Measurements from ENCODE around the gene APLN. TPM values are rescaled to one million over a fixed set of nuclear protein-coding genes. Genes with fewer than 3 reads are reported as not detected.

Gene APLN
- total RNA-seq, 4 donors from 2014 or later = 0.32 to 3.1 (median 0.76) TPM

DNA sequence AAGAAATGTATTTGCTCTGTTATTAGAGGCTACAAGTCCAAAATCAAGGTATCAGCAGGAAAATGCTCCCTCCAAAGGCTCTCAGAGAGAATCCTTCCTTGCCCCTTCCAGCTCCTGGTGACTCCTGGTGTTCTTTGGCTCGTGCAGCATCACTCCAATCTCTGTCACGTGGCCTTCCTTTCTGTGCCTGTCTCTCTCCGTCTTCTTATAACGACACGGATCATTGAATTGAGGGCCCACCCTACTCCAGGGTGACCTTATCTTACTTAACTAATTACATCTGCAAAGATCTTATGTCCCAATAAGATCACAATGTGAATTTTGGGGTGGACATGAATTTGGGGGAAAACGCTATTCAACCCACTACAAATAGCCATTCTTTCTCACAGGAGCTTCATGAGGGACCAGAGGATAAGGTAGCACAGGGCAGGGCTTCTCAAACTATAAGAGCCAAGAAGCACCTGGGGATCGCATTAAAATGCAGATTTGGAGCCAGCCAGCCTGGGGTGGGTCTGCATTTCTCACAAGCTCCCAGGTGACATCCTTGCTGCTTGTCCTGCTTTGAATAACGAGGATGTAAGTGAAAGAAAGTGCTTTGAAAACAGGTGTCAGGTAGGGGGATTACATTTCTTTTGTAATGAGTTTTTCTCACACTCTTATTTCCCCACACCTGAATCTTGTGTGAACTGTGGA, 41.9 kb upstream of the APLN start:
- ATAC-seq (ENCODE audit: low FRiP score) = no peak
- TF ChIP-seq, protein P1, sequence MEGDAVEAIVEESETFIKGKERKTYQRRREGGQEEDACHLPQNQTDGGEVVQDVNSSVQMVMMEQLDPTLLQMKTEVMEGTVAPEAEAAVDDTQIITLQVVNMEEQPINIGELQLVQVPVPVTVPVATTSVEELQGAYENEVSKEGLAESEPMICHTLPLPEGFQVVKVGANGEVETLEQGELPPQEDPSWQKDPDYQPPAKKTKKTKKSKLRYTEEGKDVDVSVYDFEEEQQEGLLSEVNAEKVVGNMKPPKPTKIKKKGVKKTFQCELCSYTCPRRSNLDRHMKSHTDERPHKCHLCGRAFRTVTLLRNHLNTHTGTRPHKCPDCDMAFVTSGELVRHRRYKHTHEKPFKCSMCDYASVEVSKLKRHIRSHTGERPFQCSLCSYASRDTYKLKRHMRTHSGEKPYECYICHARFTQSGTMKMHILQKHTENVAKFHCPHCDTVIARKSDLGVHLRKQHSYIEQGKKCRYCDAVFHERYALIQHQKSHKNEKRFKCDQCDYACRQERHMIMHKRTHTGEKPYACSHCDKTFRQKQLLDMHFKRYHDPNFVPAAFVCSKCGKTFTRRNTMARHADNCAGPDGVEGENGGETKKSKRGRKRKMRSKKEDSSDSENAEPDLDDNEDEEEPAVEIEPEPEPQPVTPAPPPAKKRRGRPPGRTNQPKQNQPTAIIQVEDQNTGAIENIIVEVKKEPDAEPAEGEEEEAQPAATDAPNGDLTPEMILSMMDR (IDR thresholded peaks at IDR 0.05) = no peak
- DNase-seq (ENCODE audit: low spot score) = no peak

DNA sequence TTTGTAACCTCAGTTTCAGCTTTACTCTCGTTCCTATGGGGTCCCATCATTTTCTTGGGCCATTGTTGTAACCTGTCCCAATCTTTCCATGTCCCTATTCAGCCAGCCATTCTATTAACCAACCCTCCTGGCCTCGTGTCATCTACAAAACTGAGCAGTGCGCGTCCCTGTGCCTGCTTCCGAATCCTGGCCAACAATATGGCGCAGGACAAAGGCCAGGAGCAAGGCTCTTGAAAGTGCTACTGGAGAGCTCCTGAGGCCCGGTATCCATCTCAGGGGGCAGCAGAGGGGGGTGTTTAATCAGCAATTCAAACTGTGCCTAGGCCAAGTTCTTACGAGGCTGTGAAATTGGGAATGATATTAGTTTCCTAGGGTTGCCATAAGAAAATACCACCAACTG, 41.2 kb upstream of the APLN start:
- ATAC-seq (ENCODE audit: low FRiP score) = no peak
- DNase-seq (ENCODE audit: low spot score) = no peak
- TF ChIP-seq, protein P1 (IDR thresholded peaks at IDR 0.05) = no peak

DNA sequence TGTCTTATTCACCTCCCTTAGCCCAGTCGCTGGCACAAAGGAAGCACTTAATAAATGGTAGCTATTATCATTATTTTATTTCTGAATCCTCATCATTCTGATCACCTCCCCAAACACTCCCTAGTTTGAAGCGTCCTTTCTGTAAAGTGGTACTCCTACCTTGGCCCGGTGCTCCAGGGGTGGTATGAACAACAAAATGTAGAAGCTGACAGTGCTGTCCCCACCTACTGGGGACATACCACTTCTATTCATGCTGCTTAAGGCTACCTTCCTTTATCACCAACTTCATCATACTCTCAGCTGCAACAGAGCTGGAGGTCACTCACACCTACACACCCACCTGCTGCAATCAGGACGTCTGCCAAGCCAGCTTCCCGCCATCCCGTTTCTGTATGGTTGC, 40.8 kb upstream of the APLN start:
- ATAC-seq (ENCODE audit: low FRiP score) (no peak), DNase-seq (ENCODE audit: low spot score) (no peak)
- TF ChIP-seq, protein P1 (IDR thresholded peaks at IDR 0.05) = no peak

DNA sequence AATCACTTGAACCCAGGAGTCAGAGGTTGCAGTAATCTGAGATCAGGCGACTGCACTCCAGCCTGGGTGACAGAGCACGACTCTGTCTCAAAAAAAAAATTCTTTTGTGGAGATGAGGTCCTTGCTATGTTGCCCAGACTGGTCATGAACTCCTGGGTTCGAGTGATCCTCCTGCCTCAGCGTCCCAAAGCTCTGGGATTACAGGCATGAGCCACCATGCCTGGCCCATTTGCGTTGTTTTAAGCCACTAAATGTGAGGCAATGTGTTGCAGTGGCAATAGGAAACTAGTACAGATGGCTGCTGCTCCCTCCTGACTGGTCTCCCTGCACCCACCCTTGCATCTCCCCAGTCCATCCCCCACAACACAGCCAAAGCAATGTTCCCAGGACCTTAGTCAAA, 40.0 kb upstream of the APLN start:
- DNase-seq (ENCODE audit: low spot score) = no peak
- TF ChIP-seq, protein P1 (IDR thresholded peaks at IDR 0.05) = no peak
- ATAC-seq (ENCODE audit: low FRiP score) = no peak

DNA sequence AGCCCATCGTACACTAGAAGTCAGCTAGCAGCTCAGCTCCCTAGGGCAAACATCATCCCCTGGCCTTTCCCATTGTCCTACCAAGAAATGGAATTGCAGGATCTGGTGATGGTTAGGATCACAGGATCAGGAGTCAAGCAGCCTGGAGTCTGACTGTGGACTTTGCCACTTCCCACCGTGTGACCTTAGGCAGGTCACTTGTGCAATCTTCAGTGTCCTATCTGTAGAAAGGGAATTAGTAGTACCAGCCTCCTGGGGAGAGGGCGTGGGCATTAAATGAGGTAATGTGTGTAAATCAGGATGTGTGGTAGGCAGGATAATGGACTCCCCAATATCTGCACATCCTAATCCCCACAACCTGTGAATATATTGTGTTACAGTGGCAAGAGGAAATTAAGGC, 38.6 kb upstream of the APLN start:
- TF ChIP-seq, protein P1 (IDR thresholded peaks at IDR 0.05) = no peak
- DNase-seq (ENCODE audit: low spot score) (no peak), ATAC-seq (ENCODE audit: low FRiP score) (no peak)

DNA sequence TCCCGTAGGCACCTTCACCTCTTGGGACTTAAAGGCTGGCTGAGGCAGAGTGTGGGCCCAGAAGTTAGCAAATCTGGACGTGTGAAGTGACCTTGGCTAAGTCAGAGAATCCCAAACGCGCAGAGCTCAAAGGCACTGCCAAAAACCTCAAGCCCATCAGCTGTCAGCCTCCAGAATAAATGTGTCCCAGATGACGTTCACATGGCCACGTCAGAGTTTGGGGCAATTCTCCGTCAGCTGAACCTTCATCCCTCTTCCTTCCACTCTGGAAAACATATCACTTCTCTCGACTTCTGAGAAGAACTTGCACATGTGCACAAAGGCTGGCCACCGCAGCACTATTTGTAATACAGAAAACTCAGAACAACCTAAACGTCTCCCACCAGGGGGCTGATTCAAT, 35.7 kb upstream of the APLN start:
- TF ChIP-seq, protein P1 (IDR thresholded peaks at IDR 0.05) = no peak
- ATAC-seq (ENCODE audit: low FRiP score) (no peak), DNase-seq (ENCODE audit: low spot score) (no peak)

DNA sequence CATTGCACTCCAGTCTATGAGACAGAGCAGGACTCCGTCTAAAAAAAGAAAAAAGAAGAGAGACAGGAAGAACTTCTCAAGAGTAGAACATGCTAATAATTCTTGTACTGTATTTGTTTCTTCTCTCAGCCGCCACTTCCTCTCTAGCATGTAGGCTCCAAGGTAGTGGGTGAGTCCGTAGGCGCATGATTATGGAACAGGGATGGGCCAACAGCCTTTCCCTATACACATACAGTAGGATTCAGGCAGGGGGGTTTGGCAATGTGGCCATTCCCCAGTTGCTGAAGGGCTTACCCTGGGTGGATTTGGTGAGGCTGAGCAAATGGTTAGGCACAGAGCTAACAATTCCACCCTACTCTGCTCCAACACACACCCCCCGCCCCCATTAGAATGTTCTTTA, 35.0 kb upstream of the APLN start:
- TF ChIP-seq, protein P1 (IDR thresholded peaks at IDR 0.05) = no peak
- ATAC-seq (ENCODE audit: low FRiP score) = no peak
- no peak for DNase-seq (ENCODE audit: low spot score)
